SK-N-SH (cell line): ENCODE data around the gene HBG2.

Source experiments
- GATA2 ChIP-seq: sonication (generic); formaldehyde crosslinking; IDR thresholded peaks from 2 replicates; pipeline ENCODE4 v1.5.0; 2020; ENCODE audit warnings: mild to moderate bottlenecking, missing genetic modification reagents
- JUND ChIP-seq: IDR thresholded peaks from 2 replicates; pipeline ENCODE4 v1.4.0; 2012
- NRF1 ChIP-seq: IDR thresholded peaks from 2 replicates; pipeline ENCODE4 v1.6.1; 2012; ENCODE audit warnings: low read depth, mild to moderate bottlenecking, low read length
- POLR2AphosphoS5 ChIP-seq: IDR thresholded peaks from 2 replicates; pipeline ENCODE4 v1.6.1; 2012; ENCODE audit warnings: low read depth, low read length
- RAD21 ChIP-seq: IDR thresholded peaks from 2 replicates; pipeline ENCODE4 v1.6.1; 2012; ENCODE audit warnings: mild to moderate bottlenecking, low read length
- RFX5 ChIP-seq: IDR thresholded peaks from 2 replicates; pipeline ENCODE4 v1.6.1; 2012; ENCODE audit warnings: mild to moderate bottlenecking, improper control_type of control experiment, low read length
- TAF1 ChIP-seq: IDR thresholded peaks from 2 replicates; pipeline ENCODE4 v1.6.1; 2012; ENCODE audit warnings: low read depth, mild to moderate bottlenecking, low read length, moderate library complexity, borderline replicate concordance
- TF ChIP-seq, protein P1 (sequence below): fragments of 200-600 bp; sonication (generic); IDR thresholded peaks from 2 replicates; pipeline ENCODE4 v1.6.1; 2017; ENCODE audit warnings: antibody characterized with exemption, mild to moderate bottlenecking, moderate library complexity

DNA sequence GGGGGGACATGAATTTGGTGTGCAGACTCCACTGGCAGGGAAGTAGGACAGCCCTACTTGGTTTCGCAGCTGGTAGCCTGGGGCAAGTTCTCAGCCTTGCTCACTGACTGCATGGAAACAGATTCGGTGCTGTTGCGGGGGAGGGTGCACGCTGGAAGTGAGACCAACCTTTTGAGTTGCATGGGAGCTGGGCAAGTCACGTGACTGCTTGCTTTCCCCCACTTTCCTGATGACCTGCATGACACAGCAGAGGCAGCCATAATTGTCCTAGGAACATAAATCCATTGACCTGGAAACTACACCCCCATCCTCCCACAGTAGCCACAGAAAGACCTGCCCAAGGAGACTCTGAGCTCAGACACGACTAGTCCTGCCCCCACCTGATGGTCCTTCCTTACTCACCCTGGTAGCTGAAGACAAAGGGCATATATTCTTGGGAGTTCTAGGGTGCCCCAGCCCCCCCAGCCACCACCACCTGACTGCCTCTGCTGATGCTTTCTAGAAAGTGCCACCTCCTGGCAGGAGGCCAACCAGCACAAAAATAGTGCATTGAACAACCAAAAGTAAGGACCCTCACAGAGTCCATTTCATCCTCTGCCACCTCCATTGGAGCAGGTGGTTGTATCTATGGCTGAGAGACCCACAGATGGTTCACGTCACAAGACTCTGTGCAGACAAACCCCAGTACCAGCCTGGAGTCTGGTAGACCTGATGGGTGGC, 4.1 kb upstream of the HBG2 start:
- TF ChIP-seq RAD21 (no peak), NRF1 (no peak), GATA2 (CRISPR knock-in tag) (no peak), TAF1 (no peak), RFX5 (no peak), JUND (no peak), POLR2AphosphoS5 (no peak)
- TF ChIP-seq, protein P1, sequence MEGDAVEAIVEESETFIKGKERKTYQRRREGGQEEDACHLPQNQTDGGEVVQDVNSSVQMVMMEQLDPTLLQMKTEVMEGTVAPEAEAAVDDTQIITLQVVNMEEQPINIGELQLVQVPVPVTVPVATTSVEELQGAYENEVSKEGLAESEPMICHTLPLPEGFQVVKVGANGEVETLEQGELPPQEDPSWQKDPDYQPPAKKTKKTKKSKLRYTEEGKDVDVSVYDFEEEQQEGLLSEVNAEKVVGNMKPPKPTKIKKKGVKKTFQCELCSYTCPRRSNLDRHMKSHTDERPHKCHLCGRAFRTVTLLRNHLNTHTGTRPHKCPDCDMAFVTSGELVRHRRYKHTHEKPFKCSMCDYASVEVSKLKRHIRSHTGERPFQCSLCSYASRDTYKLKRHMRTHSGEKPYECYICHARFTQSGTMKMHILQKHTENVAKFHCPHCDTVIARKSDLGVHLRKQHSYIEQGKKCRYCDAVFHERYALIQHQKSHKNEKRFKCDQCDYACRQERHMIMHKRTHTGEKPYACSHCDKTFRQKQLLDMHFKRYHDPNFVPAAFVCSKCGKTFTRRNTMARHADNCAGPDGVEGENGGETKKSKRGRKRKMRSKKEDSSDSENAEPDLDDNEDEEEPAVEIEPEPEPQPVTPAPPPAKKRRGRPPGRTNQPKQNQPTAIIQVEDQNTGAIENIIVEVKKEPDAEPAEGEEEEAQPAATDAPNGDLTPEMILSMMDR: no peak
